DLD1 (cell line): ENCODE results near the gene TIGD6.

Source experiments
- in situ Hi-C: cut with HindIII; loops from 2 replicates; pipeline ENCODE4 v1.10.0; 2017; ENCODE audit warnings: low sequenced_read_pairs

TIGD6 gene

DNA sequence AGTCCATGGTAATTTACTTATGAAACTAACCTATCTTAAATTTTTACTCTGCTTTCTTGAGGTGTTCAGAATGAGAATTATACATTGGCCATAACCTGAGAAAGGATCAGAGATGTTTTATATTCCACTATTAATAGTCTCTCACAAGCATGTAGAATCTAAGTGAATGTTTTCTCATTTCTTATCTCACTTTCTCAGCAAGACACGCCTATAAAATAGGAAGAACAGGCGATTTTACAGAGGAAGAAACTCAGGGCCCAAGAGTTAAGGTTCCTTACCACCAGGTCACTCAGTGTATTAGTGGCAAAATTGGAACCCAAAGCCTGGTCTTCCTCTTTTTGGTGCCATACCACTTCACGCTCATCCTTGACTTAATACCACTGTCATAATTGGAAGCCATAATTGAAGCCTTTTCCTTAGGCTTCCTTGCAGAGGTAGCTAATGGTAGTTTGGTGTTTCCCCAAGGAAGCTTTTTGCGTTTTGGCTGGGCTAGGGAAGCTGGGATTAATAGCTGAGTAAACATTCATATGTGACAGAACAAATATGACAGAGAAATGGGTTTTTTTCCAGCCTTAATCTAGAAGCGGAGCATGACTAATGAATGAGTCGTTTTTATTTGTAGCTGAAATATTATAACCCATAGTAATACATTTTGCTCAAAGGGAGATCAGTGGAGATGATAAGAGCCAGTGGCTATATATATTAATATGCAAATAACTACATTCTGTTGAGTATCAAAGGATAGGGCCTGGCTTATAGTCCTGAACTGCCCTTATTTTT, 17.0 kb upstream of the TIGD6 start:
- in situ Hi-C loops: no loop called here

DNA sequence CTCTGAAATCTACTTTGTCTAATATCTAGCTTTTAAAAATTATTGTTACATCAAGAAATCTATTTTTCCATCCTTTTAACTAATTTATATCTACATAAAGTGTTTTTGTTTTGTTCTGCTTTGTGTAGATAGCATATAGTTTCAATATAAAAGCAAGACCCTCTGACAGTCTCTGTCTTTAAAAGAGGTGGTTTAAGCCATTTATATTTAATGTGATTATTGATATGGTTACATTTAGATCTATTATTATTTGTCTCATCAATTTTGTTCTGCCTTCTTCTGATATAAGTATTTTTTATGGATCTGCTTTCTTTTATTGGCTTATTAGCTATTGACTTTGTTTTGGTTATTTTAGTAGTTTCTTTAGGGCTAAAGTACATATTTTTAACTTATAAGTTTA, 16.1 kb upstream of the TIGD6 start:
- in situ Hi-C loops: no loop called here

GRCh38 chr5:150015415-150015814, 15.0 kb upstream of the TIGD6 start:
- in situ Hi-C loops: no loop called here

DNA sequence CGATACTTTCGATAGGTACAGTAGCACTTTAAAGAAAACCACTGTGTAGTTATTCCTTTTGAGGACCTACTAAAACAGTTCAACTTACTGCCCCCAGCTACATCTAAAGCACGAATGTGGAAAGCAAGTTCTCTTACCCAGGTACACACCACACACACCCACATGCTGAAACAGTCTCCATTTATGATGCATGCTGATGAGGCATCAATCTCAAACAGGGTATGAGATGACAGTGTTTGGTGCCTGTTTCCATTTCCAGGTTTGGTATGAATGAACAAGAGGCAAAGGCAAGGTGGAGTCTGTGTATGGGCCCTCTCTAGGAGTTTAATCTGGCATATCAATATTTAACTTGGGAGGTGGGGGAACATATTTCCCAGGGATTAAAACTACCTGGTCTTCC, 14.0 kb upstream of the TIGD6 start:
- in situ Hi-C loops: no loop called here

GRCh38 chr5:150013931-150014330, 13.5 kb upstream of the TIGD6 start:
- in situ Hi-C loops: no loop called here

- in situ Hi-C loops: no loop called here
Observed at GRCh38 chr5:150009671-150010387, 9.4 kb upstream of the TIGD6 start.

GRCh38 chr5:150007050-150007449, 6.6 kb upstream of the TIGD6 start:
- in situ Hi-C loops: no loop called here

DNA sequence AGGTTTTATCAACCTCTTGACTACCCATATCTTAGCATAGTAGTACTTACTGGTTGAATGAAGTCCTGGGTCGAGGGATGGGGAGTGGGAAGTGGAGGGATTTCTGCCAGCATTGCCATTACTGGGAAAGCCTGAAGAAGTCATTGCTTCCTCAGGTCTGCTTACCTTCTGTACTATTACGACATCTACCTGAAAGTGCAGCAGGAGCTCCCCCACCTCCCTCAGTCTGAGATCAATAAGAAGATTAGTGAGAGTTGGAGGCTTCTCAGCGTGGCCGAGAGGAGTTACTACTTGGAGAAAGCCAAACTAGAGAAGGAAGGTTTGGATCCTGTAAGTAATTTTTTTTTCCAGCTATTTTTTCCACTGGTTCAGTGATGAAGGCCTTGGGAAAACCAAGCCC, 5.9 kb upstream of the TIGD6 start:
- in situ Hi-C loops: no loop called here

GRCh38 chr5:150001660-150002486, 1.4 kb upstream of the TIGD6 start:
- in situ Hi-C loops: no loop called here

- in situ Hi-C loops: no loop called here
Observed at GRCh38 chr5:150000990-150001659, 671 bp upstream of the TIGD6 start.

DNA sequence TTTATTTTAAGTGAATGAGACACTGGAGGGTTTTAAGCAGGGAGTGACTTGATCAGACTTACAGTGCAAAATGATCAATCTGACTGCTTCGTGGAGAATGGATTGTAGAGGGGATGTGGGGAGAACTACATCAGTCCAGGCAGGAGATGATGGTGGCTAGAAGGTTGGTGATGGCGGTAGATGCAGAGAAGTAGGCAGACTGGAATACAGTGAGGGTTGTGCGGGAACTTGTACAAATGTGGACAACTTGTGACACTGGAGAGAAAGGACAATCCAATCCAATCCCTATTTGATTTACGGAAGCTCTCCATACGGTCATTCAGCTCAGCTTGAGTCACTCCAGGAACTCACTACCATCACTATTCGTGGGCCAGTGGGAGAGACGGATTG, 593 bp downstream of the TIGD6 start:
- in situ Hi-C loops: no loop called here

DNA sequence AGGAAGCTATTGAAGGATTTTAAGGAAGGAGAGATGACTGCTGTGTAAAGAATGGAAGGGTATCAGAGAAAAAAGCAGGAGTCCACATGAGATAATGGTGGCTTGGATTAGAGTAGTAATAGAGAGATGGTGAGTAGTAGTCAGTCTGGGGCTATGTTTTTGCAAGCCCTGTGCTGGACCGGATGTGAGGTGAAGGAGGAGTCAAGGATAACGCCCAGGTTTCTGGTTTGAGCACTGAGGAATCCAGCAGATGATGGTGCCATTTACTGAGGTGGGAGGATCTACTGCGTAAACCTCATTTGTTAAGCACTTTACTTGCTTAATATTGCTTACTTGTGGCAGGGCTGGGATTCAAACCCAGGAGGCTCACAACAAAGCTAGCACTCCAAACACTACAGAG, 1.1 kb downstream of the TIGD6 start:
- in situ Hi-C loops: no loop called here

DNA sequence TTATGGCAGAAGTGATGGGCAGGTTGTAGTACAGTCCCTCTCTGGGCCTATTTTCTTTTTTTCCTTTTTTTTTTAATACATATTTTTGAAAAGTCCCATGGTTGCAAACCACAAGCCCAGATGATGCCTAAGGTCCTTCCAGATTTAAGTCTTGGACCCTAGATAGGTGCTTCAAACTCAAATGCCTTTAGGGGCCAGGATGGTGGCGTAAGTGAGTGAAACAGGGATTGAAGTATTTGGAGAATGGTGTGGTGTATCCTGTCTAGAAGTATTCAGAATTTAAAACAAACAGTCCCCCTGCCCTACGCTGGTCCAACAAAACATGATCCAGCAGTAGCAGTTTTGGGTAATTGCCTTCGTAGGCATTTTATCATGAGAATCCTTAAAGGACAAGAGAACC, 2.2 kb downstream of the TIGD6 start:
- in situ Hi-C loops: no loop called here

DNA sequence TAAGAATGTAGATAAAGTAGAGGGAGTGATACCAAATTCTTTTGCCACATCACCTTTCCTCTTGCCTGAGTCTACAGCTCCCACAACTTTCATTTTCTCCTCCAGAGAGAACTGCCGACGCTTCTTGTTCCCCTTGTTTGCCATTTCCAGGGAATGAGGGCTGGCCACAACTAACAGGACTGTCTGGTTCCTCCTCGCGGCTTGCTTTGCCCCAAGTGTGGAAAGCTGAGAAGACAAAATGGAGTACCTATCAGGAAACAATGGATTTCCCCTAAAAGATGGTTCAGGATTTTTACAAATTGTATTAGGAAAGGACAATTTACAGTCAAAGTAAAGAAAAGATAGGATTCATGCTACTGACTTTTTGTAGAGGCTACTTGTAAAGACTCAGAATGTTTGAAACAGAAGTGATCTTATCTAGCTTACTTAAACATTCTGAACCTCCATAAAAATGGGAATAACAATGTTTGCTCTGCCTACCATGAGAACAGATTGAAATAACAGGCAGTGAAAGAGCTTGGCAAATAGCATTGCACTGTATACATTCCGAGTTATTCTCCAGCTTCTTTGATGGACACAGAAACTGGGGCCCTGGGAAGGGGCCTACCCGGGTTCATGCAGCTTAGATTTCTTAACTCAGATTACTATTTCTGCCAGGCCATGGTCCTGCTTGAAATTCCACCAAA, 4.1 kb downstream of the TIGD6 start:
- in situ Hi-C loops: no loop called here

DNA sequence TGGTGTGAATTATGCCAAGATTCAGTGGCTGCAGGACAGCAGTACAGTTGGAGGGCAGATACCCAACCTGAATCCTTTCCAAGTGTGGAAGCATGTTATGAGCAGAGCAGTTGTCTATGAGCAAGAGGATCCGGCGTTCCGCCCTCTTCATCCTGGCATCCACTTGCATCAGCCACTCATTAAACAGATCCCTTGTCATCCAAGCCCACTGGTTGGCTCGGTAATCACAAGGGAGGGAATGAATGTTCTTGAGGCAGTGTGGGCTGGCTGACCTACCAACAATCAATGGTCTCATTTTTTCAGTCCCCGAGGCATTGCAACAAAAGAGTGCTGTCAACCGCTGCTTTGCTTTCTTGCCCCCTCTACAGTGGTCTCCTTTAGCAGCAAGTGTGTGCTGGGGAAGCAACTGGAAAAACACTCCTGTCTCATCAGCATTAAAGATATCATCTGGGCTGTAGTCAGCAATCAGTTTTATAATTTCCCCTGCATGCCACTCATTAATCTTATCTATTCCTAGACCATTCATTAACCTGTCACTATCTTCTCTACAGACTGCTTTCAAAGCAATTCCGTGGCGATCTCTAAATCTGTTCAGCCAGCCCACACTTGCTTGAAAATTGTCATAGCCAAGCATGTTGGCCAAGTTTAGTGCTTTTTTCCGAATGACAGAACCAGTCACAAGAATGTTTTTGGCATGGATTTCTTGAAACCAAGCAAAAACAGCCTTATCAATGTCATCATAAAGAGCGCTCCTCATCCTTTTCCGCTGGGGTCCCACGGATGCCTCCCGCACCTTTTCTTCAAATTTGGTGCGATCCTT, 4.9 kb downstream of the TIGD6 start:
- in situ Hi-C loops: no loop called here

GRCh38 chr5:149993471-149993870, 7.0 kb downstream of the TIGD6 start:
- in situ Hi-C loops: no loop called here

- in situ Hi-C loops: no loop called here
Observed at GRCh38 chr5:149990518-149991376, 9.7 kb downstream of the TIGD6 start.

DNA sequence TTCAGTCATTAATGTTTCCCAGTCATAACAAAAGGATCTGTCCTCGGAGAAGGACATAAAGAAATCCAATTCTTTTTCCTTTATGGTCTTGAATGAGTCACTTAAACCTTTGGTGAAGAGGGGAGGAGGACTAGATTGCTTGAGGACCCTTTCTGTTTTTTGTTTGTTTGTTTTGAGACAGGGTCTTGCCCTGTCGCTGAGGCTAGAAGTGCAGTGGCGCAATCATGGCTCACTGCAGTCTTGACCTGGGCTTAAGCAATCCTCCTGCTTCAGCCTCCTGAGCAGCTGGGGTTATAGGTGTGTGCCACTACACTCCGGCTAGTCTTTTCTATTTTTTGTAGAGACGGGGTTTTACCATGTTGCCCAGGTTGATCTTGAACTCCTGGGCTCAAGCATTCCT, 12.3 kb downstream of the TIGD6 start:
- in situ Hi-C loops: loop anchor here (10.0 kb wide), 1 partner anchor 353 kb away; no protein-coding TSS in a partner anchor

- in situ Hi-C loops: loop anchor here (10.0 kb wide), 1 partner anchor 348 kb away; no protein-coding TSS in a partner anchor
Observed at GRCh38 chr5:149982505-149982904, 17.9 kb downstream of the TIGD6 start.
